Trophoblast cell (in vitro differentiated cells and primary cell): ENCODE measurements around the gene ATAD3A.
"Not testable (repeated sequence)": the region's sequence is repeated elsewhere in the genome, so short reads cannot be mapped to it uniquely, and the experiment has no call there.

Experiments used
- DNase-seq, 2 donors: peaks; one replicate each; pipeline ENCODE4 v3.0.0-alpha.2; 2016
- H2AFZ ChIP-seq: 2 replicates; pipeline ENCODE4 v1.6.1; 2013; ENCODE audit warnings: low read length, moderate library complexity, mild to moderate bottlenecking; ENCODE audit not compliant: insufficient read depth, poor library complexity
- H2AK5ac ChIP-seq: 2 replicates; pipeline ENCODE4 v1.6.1; 2013; ENCODE audit warnings: mild to moderate bottlenecking, low read length
- H2BK120ac ChIP-seq: 2 replicates; pipeline ENCODE4 v1.6.1; 2013; ENCODE audit warnings: low read length, mild to moderate bottlenecking, moderate library complexity; ENCODE audit not compliant: insufficient read depth, poor library complexity
- H2BK12ac ChIP-seq: 2 replicates; pipeline ENCODE4 v1.6.1; 2013; ENCODE audit warnings: mild to moderate bottlenecking, low read length, moderate library complexity
- H2BK5ac ChIP-seq: 2 replicates; pipeline ENCODE4 v1.6.1; 2013; ENCODE audit warnings: low read length, low read depth, moderate library complexity, mild to moderate bottlenecking; ENCODE audit not compliant: poor library complexity
- H3K14ac ChIP-seq: 2 replicates; pipeline ENCODE4 v1.6.1; 2013; ENCODE audit warnings: mild to moderate bottlenecking, low read length
- H3K18ac ChIP-seq: 2 replicates; pipeline ENCODE4 v1.6.1; 2013; ENCODE audit warnings: mild to moderate bottlenecking, low read length
- H3K23ac ChIP-seq: 2 replicates; pipeline ENCODE4 v1.6.1; 2013; ENCODE audit warnings: low read length
- H3K27ac ChIP-seq: 2 replicates; pipeline ENCODE4 v1.5.1; 2013; ENCODE audit warnings: low read depth, mild to moderate bottlenecking, inconsistent platforms, low read length, moderate library complexity
- H3K27me3 ChIP-seq: 2 replicates; pipeline ENCODE4 v1.6.1; 2013; ENCODE audit warnings: inconsistent platforms, mild to moderate bottlenecking, low read length, moderate library complexity; ENCODE audit not compliant: insufficient read depth
- H3K36me3 ChIP-seq, 2 experiments: 1 replicate in 1 of 2; 2 replicates in 1 of 2; pipeline ENCODE4 v1.6.1; 2013; ENCODE audit warnings: low read length in 2 of 2, mild to moderate bottlenecking in 2 of 2, moderate library complexity in 1 of 2; ENCODE audit not compliant: insufficient read depth in 2 of 2, control insufficient read depth in 1 of 2
- H3K4ac ChIP-seq: 2 replicates; pipeline ENCODE4 v1.6.1; 2013; ENCODE audit warnings: low read depth, mild to moderate bottlenecking, low read length, moderate library complexity
- H3K4me1 ChIP-seq, 2 experiments: 1 replicate in 1 of 2; 2 replicates in 1 of 2; pipeline ENCODE4 v1.6.1; 2013; ENCODE audit warnings: low read length in 2 of 2, mild to moderate bottlenecking in 2 of 2, moderate library complexity in 1 of 2; ENCODE audit not compliant: insufficient read depth in 2 of 2, control insufficient read depth in 1 of 2
- H3K4me2 ChIP-seq: 2 replicates; pipeline ENCODE4 v1.6.1; 2013; ENCODE audit warnings: inconsistent platforms, mild to moderate bottlenecking, low read length, moderate library complexity
- H3K4me3 ChIP-seq: 2 replicates; pipeline ENCODE4 v1.5.1; 2013; ENCODE audit warnings: mild to moderate bottlenecking, low read depth, low read length, inconsistent platforms
- H3K79me1 ChIP-seq: one replicate; pipeline ENCODE4 v1.6.1; 2013; ENCODE audit warnings: low read length
- H3K79me2 ChIP-seq: 2 replicates; pipeline ENCODE4 v1.6.1; 2013; ENCODE audit warnings: low read length, mild to moderate bottlenecking; ENCODE audit not compliant: control insufficient read depth, insufficient read depth, poor library complexity
- H3K9ac ChIP-seq: 2 replicates; pipeline ENCODE4 v1.6.1; 2013; ENCODE audit warnings: mild to moderate bottlenecking, low read length
- H3K9me3 ChIP-seq: 2 replicates; pipeline ENCODE4 v1.6.1; 2013; ENCODE audit warnings: low read depth, mild to moderate bottlenecking, control low read depth, inconsistent platforms, low read length; ENCODE audit not compliant: insufficient read depth
- H4K12ac ChIP-seq: 2 replicates; pipeline ENCODE4 v1.6.1; 2013; ENCODE audit warnings: low read depth, mild to moderate bottlenecking, low read length, moderate library complexity
- H4K8ac ChIP-seq: 2 replicates; pipeline ENCODE4 v1.6.1; 2013; ENCODE audit warnings: low read depth, mild to moderate bottlenecking, low read length, moderate library complexity
- H4K91ac ChIP-seq: one replicate; pipeline ENCODE4 v1.6.1; 2013; ENCODE audit warnings: low read depth, mild to moderate bottlenecking, low read length, moderate library complexity
- WGBS: extraction: QIAGEN DNeasy Blood & Tissue Kit; methylation state at CpG from one replicate; pipeline ENCODE4 v1.1.7; 2013; ENCODE audit warnings: missing lambda C conversion rate; ENCODE audit not compliant: insufficient read length, insufficient coverage; ENCODE audit errors: extremely low coverage; 5-methylcytosine and 5-hydroxymethylcytosine counted together

Gene ATAD3A

DNA sequence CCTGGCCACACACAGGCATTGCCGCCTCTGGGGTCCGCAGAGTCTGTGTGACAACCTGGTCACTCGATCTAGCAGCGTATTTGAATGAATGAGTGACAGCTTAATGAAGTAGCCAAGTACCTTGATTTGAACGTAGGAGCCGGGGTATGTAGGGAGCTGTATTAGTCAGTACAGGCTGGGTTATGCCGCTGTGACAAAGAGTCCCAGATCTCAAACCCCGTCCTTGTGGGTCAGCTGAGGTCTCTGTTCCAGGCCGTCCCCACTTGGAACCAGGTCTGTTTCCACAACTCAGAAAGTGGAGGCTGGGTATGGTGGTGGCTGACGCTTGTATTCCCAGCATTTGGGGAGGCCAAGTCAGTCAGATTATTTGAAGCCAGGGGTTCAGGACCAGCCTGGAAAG, 20.4 kb upstream of the ATAD3A start:
- Histone ChIP-seq H2BK5ac (no peak overlapping the region), H4K12ac (no peak overlapping the region), H3K14ac (no peak overlapping the region), H2BK120ac (no peak overlapping the region), H3K79me2 (no peaks in the 10 kb centered on the region), H2AK5ac (no peak overlapping the region), H3K27ac (no peak overlapping the region), H3K4me2 (no peak overlapping the region), H3K27me3 (no peaks in the 10 kb centered on the region), H3K18ac (no peak overlapping the region), H3K9ac (no peak overlapping the region), H2BK12ac (no peak overlapping the region), H4K91ac (no peak overlapping the region), H3K4me1 (no peaks in the 10 kb centered on the region), H2AFZ (no peak overlapping the region), H4K8ac (no peak overlapping the region), H3K4ac (no peak overlapping the region), H3K23ac (no peak overlapping the region), H3K4me3 (no peak overlapping the region), H3K79me1 (no peaks in the 10 kb centered on the region), H3K36me3 (peaks cover 73 to 75% of the 10 kb centered on the region in 2 experiments), H3K9me3 (peaks cover 9% of the 10 kb centered on the region)
- DNase-seq, result no peak
- WGBS, result no CpG with 5 or more reads among the region's 10 CpGs

DNA sequence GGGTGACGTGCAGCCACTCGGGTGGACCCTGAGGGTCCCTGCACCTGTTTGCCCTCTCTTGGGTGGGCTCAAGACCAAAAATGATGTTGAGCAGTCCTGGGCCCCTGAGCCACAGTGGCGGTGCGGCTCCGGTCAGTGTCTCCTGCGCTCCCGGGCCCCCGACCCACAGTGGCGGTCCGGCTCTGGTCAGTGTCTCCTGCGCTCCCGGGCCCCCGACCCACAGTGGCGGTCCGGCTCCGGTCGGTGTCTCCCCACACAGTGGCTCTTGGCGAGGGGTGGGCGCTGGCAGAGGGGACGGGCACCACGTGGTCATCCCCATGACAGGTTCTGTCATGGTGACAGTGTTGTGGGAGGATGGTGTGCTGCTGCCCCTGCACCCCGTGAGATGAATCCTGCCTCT, 17.7 kb upstream of the ATAD3A start:
- H3K79me2 ChIP-seq, H3K18ac ChIP-seq, H3K4me3 ChIP-seq, H4K91ac ChIP-seq, H3K4me2 ChIP-seq, H3K27me3 ChIP-seq, H2BK12ac ChIP-seq, H3K79me1 ChIP-seq, H4K12ac ChIP-seq, H3K23ac ChIP-seq, DNase-seq, H3K27ac ChIP-seq, H2BK5ac ChIP-seq, H2AK5ac ChIP-seq, H3K9me3 ChIP-seq, H2AFZ ChIP-seq, H3K4ac ChIP-seq, H3K4me1 ChIP-seq, H3K14ac ChIP-seq, H3K9ac ChIP-seq, H2BK120ac ChIP-seq, H4K8ac ChIP-seq: not testable (repeated sequence)
- peaks cover 54% of the 10 kb centered on the region in 2 experiments for H3K36me3 ChIP-seq
- WGBS, result no CpG with 5 or more reads among the region's 22 CpGs

DNA sequence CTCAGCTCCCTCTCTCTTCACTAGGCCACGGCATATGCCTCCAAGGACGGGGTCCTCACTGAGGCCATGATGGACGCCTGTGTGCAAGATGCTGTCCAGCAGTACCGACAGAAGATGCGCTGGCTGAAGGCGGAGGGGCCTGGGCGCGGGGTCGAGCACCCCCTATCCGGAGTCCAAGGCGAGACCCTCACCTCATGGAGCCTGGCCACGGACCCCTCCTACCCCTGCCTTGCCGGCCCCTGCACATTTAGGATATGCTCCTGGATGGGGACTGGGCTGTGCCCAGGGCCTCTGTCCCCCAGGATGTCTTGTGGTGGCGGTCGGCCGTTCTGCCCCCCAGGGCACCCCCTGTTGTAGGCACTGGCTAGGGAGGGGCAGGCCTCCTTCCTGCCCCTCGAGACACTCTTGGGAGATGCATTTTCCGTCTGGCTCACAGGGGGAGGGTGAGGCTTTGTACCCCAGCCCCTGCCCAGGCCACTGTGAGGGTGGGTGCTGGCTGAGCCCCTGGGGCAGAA, 16.4 kb upstream of the ATAD3A start:
- not testable (repeated sequence) for H2AK5ac ChIP-seq, H3K9ac ChIP-seq, H2BK5ac ChIP-seq, H3K18ac ChIP-seq, H3K4me1 ChIP-seq, H4K8ac ChIP-seq, H2BK120ac ChIP-seq, H3K79me2 ChIP-seq, H3K79me1 ChIP-seq, H3K27ac ChIP-seq, H4K12ac ChIP-seq, H3K27me3 ChIP-seq, H3K14ac ChIP-seq, H3K4ac ChIP-seq, H2AFZ ChIP-seq, DNase-seq, H3K9me3 ChIP-seq, H2BK12ac ChIP-seq, H4K91ac ChIP-seq, H3K4me2 ChIP-seq, H3K4me3 ChIP-seq, H3K23ac ChIP-seq
- no CpG with 5 or more reads among the region's 18 CpGs for WGBS
- peaks cover 43% of the 10 kb centered on the region in 2 experiments for H3K36me3 ChIP-seq

DNA sequence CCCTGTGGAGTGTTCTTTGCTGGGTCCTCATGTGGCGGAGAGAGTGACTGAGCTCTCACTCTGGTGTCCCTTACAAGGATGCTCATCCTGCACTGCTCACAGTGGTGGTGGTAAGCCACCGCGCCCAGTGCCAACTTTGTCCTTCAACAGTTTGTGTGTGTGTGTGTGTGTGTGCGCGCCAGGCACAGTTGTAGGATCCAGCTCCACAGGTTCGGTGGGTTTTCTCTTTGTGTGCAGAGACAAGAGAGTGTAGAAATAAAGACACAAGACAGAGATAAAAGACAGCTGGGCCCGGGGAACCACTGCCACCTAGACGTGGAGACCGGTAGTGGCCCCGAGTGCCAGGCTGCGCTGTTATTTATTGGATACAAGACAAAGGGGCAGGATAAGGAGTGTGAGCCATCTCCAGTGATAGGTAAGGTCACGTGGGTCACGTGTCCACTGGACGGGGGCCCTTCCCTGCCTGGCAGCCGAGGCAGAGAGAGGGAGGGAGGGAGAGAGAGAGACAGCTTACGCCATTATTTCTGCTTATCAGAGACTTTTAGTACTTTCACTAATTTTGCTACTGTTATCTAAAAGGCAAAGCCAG, 7.1 kb upstream of the ATAD3A start:
- no CpG with 5 or more reads among the region's 16 CpGs for WGBS
- not testable (repeated sequence) for H3K18ac ChIP-seq

More for the DNA sequence above, 7.1 kb upstream of the ATAD3A start:
- not testable (repeated sequence) for H3K9ac ChIP-seq, H3K4me1 ChIP-seq, H2AK5ac ChIP-seq, H2BK120ac ChIP-seq, H3K4me3 ChIP-seq, H4K91ac ChIP-seq, H3K23ac ChIP-seq, H3K27ac ChIP-seq, H3K4me2 ChIP-seq, H3K36me3 ChIP-seq, H2BK12ac ChIP-seq, H3K79me1 ChIP-seq, H4K12ac ChIP-seq, H2BK5ac ChIP-seq, H3K27me3 ChIP-seq, H3K79me2 ChIP-seq, H3K9me3 ChIP-seq, H3K4ac ChIP-seq, H3K14ac ChIP-seq
- H4K8ac ChIP-seq, result peak overlapping the region; percentile 41
- DNase-seq, result peak; percentile 89 to 93
- H2AFZ ChIP-seq, result peak overlapping the region; percentile 12
